BLaER1 (cell line): ENCODE measurements around the gene TRIM68.

Experiments
- H3K27ac ChIP-seq: shearing (Covaris generic); formaldehyde crosslinking; 2 replicates; pipeline ENCODE4 v1.8.1; 2022
- H3K27me3 ChIP-seq: shearing (Covaris generic); formaldehyde crosslinking; 2 replicates; pipeline ENCODE4 v1.8.1; 2022
- H3K36me3 ChIP-seq: shearing (Covaris generic); formaldehyde crosslinking; 2 replicates; pipeline ENCODE4 v1.8.1; 2022
- H3K4me1 ChIP-seq: shearing (Covaris generic); formaldehyde crosslinking; 2 replicates; pipeline ENCODE4 v1.8.1; 2022
- H3K4me2 ChIP-seq: shearing (Covaris generic); formaldehyde crosslinking; 2 replicates; pipeline ENCODE4 v1.8.1; 2022
- H3K4me3 ChIP-seq: shearing (Covaris generic); formaldehyde crosslinking; 2 replicates; pipeline ENCODE4 v1.8.1; 2022
- H3K9ac ChIP-seq: shearing (Covaris generic); formaldehyde crosslinking; 2 replicates; pipeline ENCODE4 v1.8.1; 2022
- H3K9me3 ChIP-seq: shearing (Covaris generic); formaldehyde crosslinking; 2 replicates; pipeline ENCODE4 v1.8.1; 2022
- H4K20me1 ChIP-seq: shearing (Covaris generic); formaldehyde crosslinking; 2 replicates; pipeline ENCODE4 v1.8.1; 2022
- Cebpa-rat ChIP-seq: shearing (Covaris generic); IDR thresholded peaks from 2 replicates; pipeline ENCODE4 v1.8.1; 2022

The TRIM68 gene

DNA sequence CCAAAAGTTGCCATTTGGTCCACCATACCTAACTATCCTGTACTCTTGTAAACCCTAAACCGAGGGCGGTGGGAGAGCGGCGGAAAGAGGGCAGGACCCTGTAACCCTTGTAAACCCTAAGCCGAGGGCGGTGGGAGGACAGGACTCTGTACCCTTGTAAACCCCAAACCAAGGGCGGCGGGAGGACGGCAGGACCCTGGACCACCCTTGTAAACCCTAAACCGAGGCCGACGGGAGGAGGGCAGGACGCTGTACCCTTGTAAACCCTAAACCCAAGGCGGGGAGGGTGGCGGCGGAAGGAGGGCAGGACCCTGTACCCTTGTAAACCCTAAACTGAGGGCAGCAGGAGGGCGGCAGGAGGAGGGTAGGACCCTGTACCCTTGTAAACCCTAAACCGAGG, 39.0 kb downstream of the TRIM68 start:
- no peaks in the 10 kb centered on the region for H3K36me3 ChIP-seq
- peaks cover 17% of the 10 kb centered on the region for H3K9me3 ChIP-seq
- H3K4me3 ChIP-seq: no peak overlapping the region
- H3K27ac ChIP-seq: no peak overlapping the region
- TF ChIP-seq Cebpa-rat: no peak
- H3K4me2 ChIP-seq: no peak overlapping the region
- no peak overlapping the region for H3K9ac ChIP-seq
- no peaks in the 10 kb centered on the region for H3K27me3 ChIP-seq
- no peaks in the 10 kb centered on the region for H3K4me1 ChIP-seq
- no peaks in the 10 kb centered on the region for H4K20me1 ChIP-seq

DNA sequence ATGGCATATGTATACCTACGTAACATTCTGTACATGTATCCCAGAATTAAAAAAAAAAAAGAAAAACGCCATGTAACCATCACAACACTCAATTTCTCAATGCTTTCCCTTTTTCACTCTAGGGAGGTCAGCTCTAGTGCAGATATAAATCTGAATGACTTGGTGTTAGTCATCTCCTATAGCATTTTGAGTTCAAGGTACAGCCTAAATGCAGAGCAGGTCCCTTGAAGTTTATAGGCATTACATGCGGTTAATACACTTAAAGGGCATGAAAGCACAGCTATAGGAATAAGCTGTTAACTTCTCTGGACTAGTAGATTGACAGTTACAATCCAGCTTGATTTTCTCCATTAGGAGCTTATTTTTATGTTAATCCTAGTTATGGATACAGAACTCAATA, 42.7 kb downstream of the TRIM68 start:
- Histone ChIP-seq H3K36me3 (no peaks in the 10 kb centered on the region), H3K27ac (no peak overlapping the region), H3K9me3 (peaks cover 20% of the 10 kb centered on the region), H3K9ac (no peak overlapping the region), H3K4me3 (no peak overlapping the region), H3K27me3 (no peaks in the 10 kb centered on the region), H3K4me1 (no peaks in the 10 kb centered on the region), H4K20me1 (no peaks in the 10 kb centered on the region), H3K4me2 (no peak overlapping the region)
- no peak for TF ChIP-seq Cebpa-rat

DNA sequence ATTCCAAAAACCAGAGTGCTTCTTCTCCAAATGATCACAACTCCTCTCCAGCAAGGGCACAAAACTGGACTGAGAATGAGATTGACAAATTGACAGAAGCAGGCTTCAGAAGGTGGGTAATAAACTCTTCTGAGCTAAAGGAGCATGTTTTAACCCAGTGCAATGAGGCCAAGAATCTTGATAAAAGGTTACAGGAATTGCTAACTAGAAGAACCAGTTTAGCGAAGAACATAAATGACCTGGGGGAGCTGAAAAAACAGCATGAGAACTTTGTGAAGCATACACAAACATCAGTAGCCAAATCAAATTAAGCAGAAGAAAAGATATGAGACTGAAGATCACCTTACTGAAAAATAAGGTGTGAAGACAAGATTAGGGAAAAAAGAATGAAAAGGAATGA, 47.6 kb downstream of the TRIM68 start:
- Histone ChIP-seq H3K4me3 (no peak overlapping the region), H4K20me1 (no peaks in the 10 kb centered on the region), H3K9ac (no peak overlapping the region), H3K9me3 (peaks cover 11% of the 10 kb centered on the region; the same call in 1 of the 2 replicates), H3K27me3 (no peaks in the 10 kb centered on the region), H3K4me1 (no peaks in the 10 kb centered on the region), H3K27ac (no peak overlapping the region), H3K36me3 (no peaks in the 10 kb centered on the region), H3K4me2 (no peak overlapping the region)
- TF ChIP-seq Cebpa-rat: no peak

DNA sequence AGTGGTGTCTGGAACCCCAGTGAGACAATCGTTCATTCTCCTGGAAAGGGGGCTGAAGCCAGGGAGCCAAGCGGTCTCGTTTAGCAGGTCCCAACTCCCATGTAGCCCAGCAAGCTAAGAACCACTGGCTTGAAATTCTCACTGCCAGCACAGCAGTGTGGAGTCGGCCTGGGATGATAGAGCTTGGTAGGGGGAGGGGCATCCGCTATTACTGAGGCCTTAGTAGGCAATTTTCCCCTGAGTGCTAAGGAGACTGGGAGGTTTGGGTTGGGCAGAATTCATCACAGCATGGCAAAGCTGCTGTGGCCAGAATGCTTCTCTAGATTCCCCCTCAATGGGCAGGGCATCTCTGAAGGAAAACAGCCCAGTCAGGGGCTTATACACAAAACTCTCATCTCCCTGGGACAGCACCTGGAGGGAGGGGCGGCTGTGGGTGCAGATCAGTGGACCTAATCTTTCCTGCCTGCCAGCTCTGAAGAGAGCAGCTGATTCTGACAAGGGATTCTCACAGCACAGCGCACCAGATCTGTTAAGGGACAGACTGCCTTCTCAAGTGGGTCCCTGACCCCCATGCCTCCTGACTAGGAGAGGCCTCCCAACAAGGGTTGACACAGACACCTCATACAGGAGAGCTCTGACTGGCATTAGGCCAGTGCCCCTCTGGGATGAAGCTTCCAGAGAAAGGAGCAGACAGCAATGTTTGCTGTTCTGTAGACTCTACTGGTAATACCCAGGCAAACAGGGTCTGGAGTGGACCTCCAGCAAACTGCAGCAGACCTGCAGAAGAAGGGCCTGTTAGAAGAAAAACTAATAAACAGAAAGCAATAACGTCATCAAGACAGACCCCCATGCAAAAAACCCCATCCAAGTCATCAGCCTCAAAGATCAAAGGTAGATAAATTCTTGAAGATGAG, 48.2 kb downstream of the TRIM68 start:
- Histone ChIP-seq H3K27ac (no peak overlapping the region), H3K9me3 (peaks cover 9% of the 10 kb centered on the region; the same call in 1 of the 2 replicates)
- no peak for TF ChIP-seq Cebpa-rat

DNA sequence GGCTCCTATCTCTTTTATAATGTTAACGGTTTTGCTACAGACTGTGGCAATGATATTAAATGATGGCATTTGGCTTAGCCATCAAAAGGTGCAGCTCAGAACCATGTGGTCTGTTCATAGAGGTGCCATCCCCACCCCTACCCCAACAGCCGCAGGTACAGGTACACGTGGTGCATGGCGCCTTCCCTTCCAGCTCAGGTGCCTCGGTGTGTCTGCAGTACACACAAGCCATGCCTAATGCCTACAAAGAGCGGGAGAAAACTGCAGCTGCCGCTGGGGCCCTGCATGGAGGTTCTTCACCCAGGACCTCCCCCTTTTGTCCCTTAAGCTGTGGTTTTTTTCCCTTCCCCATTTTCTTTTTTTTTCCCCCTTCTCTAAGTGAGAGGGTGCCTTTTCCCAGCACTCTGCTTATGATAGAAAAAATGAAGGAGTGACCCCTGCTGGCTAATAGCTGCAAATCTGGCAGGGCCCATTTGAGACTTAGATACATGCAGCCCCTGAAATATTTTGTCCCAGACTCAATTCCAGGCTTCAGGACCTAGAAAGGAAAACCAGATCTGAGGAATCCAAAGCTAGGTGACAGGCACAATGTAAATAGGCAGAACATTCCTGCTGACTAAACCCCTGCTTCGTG, 56.6 kb downstream of the TRIM68 start:
- Histone ChIP-seq H4K20me1 (no peaks in the 10 kb centered on the region), H3K4me1 (no peaks in the 10 kb centered on the region), H3K9me3 (peaks cover 14% of the 10 kb centered on the region), H3K4me2 (no peak overlapping the region), H3K36me3 (no peaks in the 10 kb centered on the region), H3K9ac (no peak overlapping the region), H3K27me3 (no peaks in the 10 kb centered on the region), H3K4me3 (no peak overlapping the region), H3K27ac (no peak overlapping the region)
- TF ChIP-seq Cebpa-rat: no peak

More for the DNA sequence above, 48.2 kb downstream of the TRIM68 start:
- no peak overlapping the region for H3K4me3 ChIP-seq
- no peaks in the 10 kb centered on the region for H3K27me3 ChIP-seq
- H4K20me1 ChIP-seq: no peaks in the 10 kb centered on the region
- no peaks in the 10 kb centered on the region for H3K36me3 ChIP-seq
- no peaks in the 10 kb centered on the region for H3K4me1 ChIP-seq
- H3K4me2 ChIP-seq: no peak overlapping the region
- H3K9ac ChIP-seq: no peak overlapping the region
